Endothelial cell of umbilical vein (primary cell): ENCODE results near the gene FZD1. TPM values are rescaled to one million over a fixed set of nuclear protein-coding genes. Genes with fewer than 3 reads are reported as not detected.

Source experiments
- BruUV-seq: library from RNA; stranded (reverse); fragments of 400-500 nt; replicated peaks from 2 replicates; lab custom pipeline; 2021; lab: Mats Ljungman, UMichigan
- CTCF ChIA-PET: fragments of 300-600, 350-600 bp; sonication (Branson Sonifier 250); formaldehyde crosslinking; loops from one replicate; lab custom pipeline; 2021; ENCODE audit warnings: antibody characterized with exemption, inconsistent platforms; lab: Charles Lee
- POLR2A ChIA-PET: fragments of 300-600, 350-600 bp; sonication (Branson Sonifier 250); formaldehyde crosslinking; loops from one replicate; lab custom pipeline; 2021; ENCODE audit warnings: antibody characterized with exemption, inconsistent platforms; lab: Charles Lee
- DNase-seq: peaks from one replicate; pipeline ENCODE4 v3.0.0-alpha.2; 2011; ENCODE audit warnings: low read depth, low spot score
- FAIRE-seq: peaks from 2 replicates; lab custom pipeline; 2011; peaks lifted over from hg19 to GRCh38; lab: Jason Lieb, UNC
- H2AFZ ChIP-seq: 2 replicates; pipeline ENCODE4 v1.6.0; 2012; ENCODE audit warnings: low read depth, low read length, control low read depth, inconsistent platforms
- H3K27ac ChIP-seq: 2 replicates; pipeline ENCODE4 v1.5.1; 2011; ENCODE audit warnings: low read depth, mild to moderate bottlenecking, control low read depth, low read length, moderate library complexity; ENCODE audit not compliant: insufficient read depth
- H3K27me3 ChIP-seq, 2 experiments: 2 replicates each; pipeline versions ENCODE4 v1.6.0 to v1.6.1; 2011; ENCODE audit warnings: low read length in 2 of 2, mixed read lengths in 1 of 2; ENCODE audit not compliant: control insufficient read depth in 2 of 2, insufficient read depth in 2 of 2
- H3K36me3 ChIP-seq, 2 experiments: 2 replicates in 1 of 2; 3 replicates in 1 of 2; pipeline ENCODE4 v1.5.1; 2011; ENCODE audit warnings: low read length in 2 of 2, mild to moderate bottlenecking in 1 of 2, moderate library complexity in 1 of 2; ENCODE audit not compliant: control insufficient read depth in 2 of 2, insufficient read depth in 2 of 2; ENCODE audit errors: extremely low read depth in 1 of 2
- H3K4me1 ChIP-seq: 3 replicates; pipeline ENCODE4 v1.5.1; 2011; ENCODE audit warnings: mild to moderate bottlenecking, low read length; ENCODE audit not compliant: control insufficient read depth, insufficient read depth; ENCODE audit errors: extremely low read depth
- H3K4me2 ChIP-seq: 2 replicates; pipeline ENCODE4 v1.6.1; 2011; ENCODE audit warnings: low read length, control low read depth, mixed read lengths; ENCODE audit not compliant: insufficient read depth
- H3K4me3 ChIP-seq, 3 experiments: fragments of 200-600 bp in 1 of 3; sonication (generic), shearing (Covaris generic) in 1 of 3; replicated peaks in 1 of 3; 2 replicates each; pipeline ENCODE4 v1.5.1; 2011 to 2016; ENCODE audit warnings: control low read depth in 3 of 3, low read length in 3 of 3, mild to moderate bottlenecking in 2 of 3, inconsistent platforms in 1 of 3, low read depth in 1 of 3, moderate library complexity in 1 of 3; ENCODE audit not compliant: insufficient read depth in 1 of 3
- H3K79me2 ChIP-seq: 2 replicates; pipeline ENCODE4 v1.6.0; 2012; ENCODE audit warnings: low read length, inconsistent platforms; ENCODE audit not compliant: control insufficient read depth, insufficient read depth
- H3K9ac ChIP-seq: replicated peaks from 2 replicates; pipeline ENCODE3; 2011; ENCODE audit warnings: low read length, control low read depth; ENCODE audit not compliant: insufficient read depth; ENCODE audit errors: extremely low read depth
- H3K9me1 ChIP-seq: replicated peaks from 3 replicates; pipeline ENCODE4 v1.6.0; 2011; ENCODE audit warnings: mild to moderate bottlenecking, low read length; ENCODE audit not compliant: control insufficient read depth, insufficient read depth; ENCODE audit errors: extremely low read depth
- H3K9me3 ChIP-seq: replicated peaks from 2 replicates; pipeline ENCODE4 v1.5.1; 2012; ENCODE audit warnings: low read length, inconsistent platforms; ENCODE audit not compliant: control insufficient read depth, insufficient read depth
- H4K20me1 ChIP-seq: replicated peaks from 2 replicates; pipeline ENCODE3; 2011; ENCODE audit warnings: mild to moderate bottlenecking, low read length; ENCODE audit not compliant: control insufficient read depth, insufficient read depth; ENCODE audit errors: extremely low read depth
- EZH2 ChIP-seq: IDR thresholded peaks from 2 replicates; pipeline ENCODE4 v1.6.1; 2012; ENCODE audit warnings: borderline replicate concordance, low read depth, mild to moderate bottlenecking, moderate library complexity, low read length, inconsistent platforms; ENCODE audit not compliant: severe bottlenecking
- FOS ChIP-seq: IDR thresholded peaks from 2 replicates; pipeline ENCODE4 v1.6.1; 2011; ENCODE audit warnings: mild to moderate bottlenecking, low read length, moderate library complexity, borderline replicate concordance; ENCODE audit not compliant: insufficient read depth
- GATA2 ChIP-seq: IDR thresholded peaks from 2 replicates; pipeline ENCODE4 v1.7.0; 2011; ENCODE audit warnings: low read depth, mild to moderate bottlenecking, moderate library complexity, mixed read lengths, low read length; ENCODE audit not compliant: insufficient read length, insufficient read depth
- JUN ChIP-seq: IDR thresholded peaks from 2 replicates; pipeline ENCODE4 v1.6.1; 2011; ENCODE audit warnings: borderline replicate concordance, low read depth; ENCODE audit not compliant: insufficient read length, insufficient read depth
- MYC ChIP-seq: IDR thresholded peaks from one replicate; pipeline ENCODE4 v1.6.1; 2011; ENCODE audit warnings: mild to moderate bottlenecking, low read depth, low read length
- POLR2A ChIP-seq: IDR thresholded peaks from 2 replicates; pipeline ENCODE4 v1.6.1; 2012; ENCODE audit warnings: low read depth, mild to moderate bottlenecking, control low read depth, low read length
- POLR2AphosphoS5 ChIP-seq: IDR thresholded peaks from 2 replicates; pipeline ENCODE4 v1.6.1; 2012; ENCODE audit warnings: low read depth, mild to moderate bottlenecking, control low read depth, low read length, moderate library complexity; ENCODE audit not compliant: insufficient read depth
- dilution Hi-C: fragments of 300-500 bp; cut with MboI; formaldehyde crosslinking; loops from one replicate; pipeline ENCODE4 v1.15.0; 2019; ENCODE audit warnings: low sequenced_read_pairs; ENCODE audit not compliant: extremely low pct_ligation_motif_present
- intact Hi-C: fragments of 100-400 bp; cut with micrococcal nuclease; formaldehyde crosslinking; loops from one replicate; pipeline ENCODE4 v1.10.0; 2022
- polyA plus RNA-seq, 4 experiments: library from polyadenylated mRNA; depleted of rRNA in 3 of 4; stranded (reverse) in 3 of 4; unstranded in 1 of 4; fragments of >200 nt; gene quantifications; 2 replicates each; pipeline versions ENCODE4 v1.2.1 to v1.2.3, GENCODE V29; 2011 to 2012; ENCODE audit warnings: missing spikeins in 1 of 4
- total RNA-seq: library from RNA; stranded (reverse); gene quantifications from 2 replicates; pipeline ENCODE4 v1.2.3, GENCODE V29; 2021
- TF ChIP-seq, protein P1 (sequence below): IDR thresholded peaks from 2 replicates; pipeline ENCODE4 v1.6.1; 2011; ENCODE audit not compliant: insufficient read depth, insufficient read length
- TF ChIP-seq, protein P2 (sequence below), 2 donors: IDR thresholded peaks; 1 replicate in 1 of 2; 2 replicates in 1 of 2; pipeline ENCODE4 v1.5.1; 2011; ENCODE audit warnings: low read length in 2 of 2, mild to moderate bottlenecking in 2 of 2, moderate library complexity in 2 of 2, control low read depth in 1 of 2, inconsistent platforms in 1 of 2, low read depth in 1 of 2; ENCODE audit not compliant: insufficient read depth in 1 of 2; ENCODE audit errors: extremely low read depth in 1 of 2

FZD1 gene
- total and polyA plus RNA-seq, 2 donors (not counting 3 experiments of a cell fraction or from before 2014, with no cell fraction given) = 2.4 to 3.4 TPM

DNA sequence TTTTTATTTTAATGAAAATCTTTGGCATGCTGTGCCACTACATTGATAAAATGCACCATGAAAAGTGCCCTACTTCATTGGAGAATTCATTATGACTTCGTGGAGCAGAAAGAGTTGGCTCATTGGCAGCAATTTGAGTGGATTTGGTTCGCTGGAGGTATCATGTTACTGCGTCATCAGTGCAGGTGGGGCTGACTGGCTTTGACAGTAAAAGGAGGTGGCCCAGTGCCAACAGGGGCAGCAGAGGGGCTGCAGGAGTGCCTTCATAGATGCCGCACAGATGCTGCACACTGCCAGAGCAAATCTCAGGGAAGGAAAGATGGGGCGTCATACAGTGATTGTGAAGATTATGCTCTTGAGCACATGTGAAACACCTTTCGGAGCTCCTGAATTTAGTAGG, 22.2 kb downstream of the FZD1 start:
- POLR2A ChIA-PET = no interaction called here
- no peak for DNase-seq
- dilution Hi-C loops = no loop called here

More for the DNA sequence above, 22.2 kb downstream of the FZD1 start:
- BruUV-seq = no TSS peak
- H3K36me3 ChIP-seq = no peaks in the 10 kb centered on the region
- no peaks in the 10 kb centered on the region for H4K20me1 ChIP-seq
- CTCF ChIA-PET = no interaction called here
- H3K4me3 ChIP-seq = no peak overlapping the region
- no peak overlapping the region for H3K9ac ChIP-seq
- no peaks in the 10 kb centered on the region for H3K4me1 ChIP-seq
- no peaks in the 10 kb centered on the region for H3K9me3 ChIP-seq
- intact Hi-C loops = loop anchor here (5.0 kb wide), 1 partner anchor 181 kb away; no protein-coding TSS in a partner anchor
- FAIRE-seq = no peak
- TF ChIP-seq MYC (no peak), POLR2AphosphoS5 (no peak), JUN (no peak), GATA2 (no peak), EZH2 (no peak), POLR2A (no peak), FOS (no peak)
- TF ChIP-seq, protein P1, sequence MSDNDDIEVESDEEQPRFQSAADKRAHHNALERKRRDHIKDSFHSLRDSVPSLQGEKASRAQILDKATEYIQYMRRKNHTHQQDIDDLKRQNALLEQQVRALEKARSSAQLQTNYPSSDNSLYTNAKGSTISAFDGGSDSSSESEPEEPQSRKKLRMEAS = no peak
- TF ChIP-seq, protein P2, sequence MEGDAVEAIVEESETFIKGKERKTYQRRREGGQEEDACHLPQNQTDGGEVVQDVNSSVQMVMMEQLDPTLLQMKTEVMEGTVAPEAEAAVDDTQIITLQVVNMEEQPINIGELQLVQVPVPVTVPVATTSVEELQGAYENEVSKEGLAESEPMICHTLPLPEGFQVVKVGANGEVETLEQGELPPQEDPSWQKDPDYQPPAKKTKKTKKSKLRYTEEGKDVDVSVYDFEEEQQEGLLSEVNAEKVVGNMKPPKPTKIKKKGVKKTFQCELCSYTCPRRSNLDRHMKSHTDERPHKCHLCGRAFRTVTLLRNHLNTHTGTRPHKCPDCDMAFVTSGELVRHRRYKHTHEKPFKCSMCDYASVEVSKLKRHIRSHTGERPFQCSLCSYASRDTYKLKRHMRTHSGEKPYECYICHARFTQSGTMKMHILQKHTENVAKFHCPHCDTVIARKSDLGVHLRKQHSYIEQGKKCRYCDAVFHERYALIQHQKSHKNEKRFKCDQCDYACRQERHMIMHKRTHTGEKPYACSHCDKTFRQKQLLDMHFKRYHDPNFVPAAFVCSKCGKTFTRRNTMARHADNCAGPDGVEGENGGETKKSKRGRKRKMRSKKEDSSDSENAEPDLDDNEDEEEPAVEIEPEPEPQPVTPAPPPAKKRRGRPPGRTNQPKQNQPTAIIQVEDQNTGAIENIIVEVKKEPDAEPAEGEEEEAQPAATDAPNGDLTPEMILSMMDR (IDR thresholded peaks at IDR 0.05; ENCODE audit: extremely low read depth in 1 of 2, insufficient read depth in 1 of 2, low read depth in 1 of 2, low read length in 2 of 2) = no peak
- H3K9me1 ChIP-seq = no peaks in the 10 kb centered on the region
- no peak overlapping the region for H2AFZ ChIP-seq
- H3K79me2 ChIP-seq = no peaks in the 10 kb centered on the region
- H3K27me3 ChIP-seq = no peaks in the 10 kb centered on the region
- no peak overlapping the region for H3K27ac ChIP-seq
- no peak overlapping the region for H3K4me2 ChIP-seq
